ENCODE results near the gene GBE1.
"Not testable (repeated sequence)": the region's sequence is repeated elsewhere in the genome, so short reads cannot be mapped to it uniquely, and the experiment has no call there.

GBE1 gene

DNA sequence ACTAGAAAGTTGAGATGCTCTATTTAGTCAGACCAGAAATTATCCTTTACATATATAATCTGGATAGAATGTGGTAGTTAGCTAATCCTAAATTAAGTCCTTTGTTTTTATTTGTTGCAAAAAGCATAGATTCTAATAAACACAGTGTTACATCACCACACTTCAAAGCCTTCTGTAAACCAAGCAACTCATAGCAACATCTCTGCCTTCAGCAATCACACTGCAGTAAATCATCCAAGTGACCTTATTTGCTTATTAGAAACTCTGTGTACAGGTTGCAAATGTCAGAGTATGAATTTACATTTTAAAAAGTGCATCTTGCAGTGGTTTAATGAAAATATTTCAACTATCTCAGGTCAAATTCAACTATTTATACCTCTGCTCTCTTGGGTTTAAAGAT is 242.5 kb downstream of the GBE1 start:
- no peak for DNase-seq

DNA sequence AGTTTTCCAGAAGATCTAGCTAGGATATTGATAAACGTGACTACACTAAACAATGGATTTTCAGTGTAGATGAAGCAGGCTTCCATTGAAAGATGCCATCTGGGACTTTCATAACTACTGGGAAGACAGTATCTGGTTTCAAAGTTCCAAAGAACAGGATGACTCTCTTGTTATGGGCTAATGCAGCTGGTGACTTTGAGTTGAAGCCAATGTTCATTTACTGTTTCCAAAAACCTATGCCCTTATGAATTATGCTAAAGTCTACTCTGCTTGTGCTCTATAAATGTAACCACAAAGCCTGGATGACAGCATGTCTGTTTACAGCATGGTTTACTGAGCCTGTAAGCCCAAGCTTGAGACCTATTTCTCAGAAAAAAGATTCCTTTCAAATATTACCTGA is 245.4 kb downstream of the GBE1 start:
- DNase-seq, result no peak

GRCh38 chr3:81513591-81513990 is 247.9 kb downstream of the GBE1 start:
- DNase-seq, result no peak

DNA sequence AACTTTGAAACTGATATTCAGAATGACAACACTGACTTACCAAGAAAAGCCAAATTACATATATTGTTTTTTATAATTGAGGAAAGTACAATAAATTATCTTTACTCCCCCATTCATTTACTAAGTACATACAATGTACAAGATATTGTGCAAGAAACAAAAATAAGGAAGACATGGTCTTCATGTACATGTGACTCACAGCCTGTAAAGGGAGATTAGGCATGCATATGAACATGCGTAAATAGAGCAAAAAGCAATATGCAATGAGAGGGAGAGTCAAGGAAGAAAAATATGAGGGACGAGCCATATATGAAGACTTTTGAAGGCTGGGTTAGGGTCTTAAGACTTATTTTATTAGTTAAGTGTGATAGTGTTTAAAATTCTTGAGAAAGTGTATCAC is 258.4 kb downstream of the GBE1 start:
- DNase-seq, result no peak

- DNase-seq, result no peak
Observed at GRCh38 chr3:81502236-81502635, 259.2 kb downstream of the GBE1 start.

DNA sequence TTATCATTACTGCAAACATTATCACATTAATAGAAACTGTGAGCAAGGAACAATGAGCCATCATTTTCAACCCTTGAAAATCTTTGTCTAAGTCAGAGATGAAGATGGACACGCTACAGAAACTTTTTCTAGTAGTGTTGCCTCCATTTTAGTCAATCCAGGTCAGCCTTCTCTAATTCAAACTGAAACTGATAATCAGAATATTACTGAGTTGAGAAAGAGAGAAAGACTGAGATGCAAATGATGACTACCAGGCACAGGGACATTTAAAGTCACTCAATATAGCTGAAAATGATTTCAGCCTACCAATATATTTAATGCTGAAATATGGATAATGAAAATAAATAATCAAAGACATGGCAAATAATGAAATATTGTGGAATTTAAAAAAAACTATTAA is 261.4 kb downstream of the GBE1 start:
- no peak for DNase-seq

DNA sequence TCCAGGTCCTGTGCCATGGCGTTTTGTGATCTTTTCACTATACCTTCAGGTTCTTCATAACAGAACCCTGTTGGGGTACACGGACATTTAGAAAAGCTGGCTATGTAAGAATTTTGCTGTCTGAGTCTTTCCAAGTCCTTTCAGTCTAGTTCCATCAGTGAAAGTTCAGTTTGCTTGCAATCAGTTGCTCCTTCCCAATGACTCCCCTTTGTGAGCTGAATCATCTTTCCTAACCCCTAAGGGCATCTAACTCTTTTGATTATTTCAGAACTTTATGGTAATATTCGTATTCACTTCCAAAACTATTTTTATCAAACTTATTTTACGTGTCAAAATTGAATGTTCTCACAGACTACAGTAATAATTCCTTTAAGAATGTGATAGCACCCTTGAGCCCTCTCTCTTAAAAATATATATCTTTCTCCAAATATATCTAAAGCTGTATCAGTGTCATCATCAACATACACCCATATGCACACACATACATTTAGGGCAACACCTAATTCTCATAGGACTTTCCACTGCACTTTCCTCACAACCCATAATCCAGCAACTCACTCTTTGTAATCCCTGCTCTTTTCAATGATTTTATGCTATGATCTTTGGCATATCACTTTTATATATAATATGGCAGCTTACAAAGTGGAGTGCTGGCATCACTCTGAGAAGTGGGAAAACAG is 263.7 kb downstream of the GBE1 start:
- no peak for DNase-seq

DNA sequence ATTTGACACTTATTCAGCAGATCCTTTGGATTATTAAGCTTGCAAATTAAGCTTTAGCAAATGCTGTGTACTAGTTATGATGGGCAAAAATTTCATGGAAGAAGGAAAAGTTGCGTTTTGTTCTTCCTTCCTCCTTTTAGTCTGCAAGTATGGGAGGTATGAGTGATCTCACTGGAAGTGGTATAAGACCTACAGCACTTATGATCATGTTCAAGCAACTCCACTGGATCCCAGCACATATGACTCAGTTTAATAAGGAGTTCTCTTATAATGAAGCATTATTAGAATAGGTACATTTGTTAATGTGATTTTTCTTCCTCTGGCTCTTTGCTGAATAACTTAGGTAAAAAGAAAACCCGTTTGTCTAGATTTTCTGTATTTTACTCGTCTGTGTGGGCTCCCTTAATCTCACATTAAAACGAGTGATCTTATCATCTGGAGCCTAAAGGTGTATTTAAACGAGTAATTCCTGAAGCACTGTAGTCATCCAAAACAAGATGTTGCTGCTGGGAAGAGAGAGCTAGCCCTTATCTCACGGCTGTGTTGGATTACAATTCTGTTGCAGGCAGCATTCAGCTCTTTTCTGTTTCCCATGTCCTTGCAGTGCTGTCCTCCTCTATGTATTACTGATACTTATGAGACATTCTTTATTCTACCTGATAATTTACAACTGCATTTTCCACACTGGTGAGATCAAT is 264.9 kb downstream of the GBE1 start:
- DNase-seq, result no peak

GRCh38 chr3:81492471-81492870 is 269.0 kb downstream of the GBE1 start:
- not testable (repeated sequence) for DNase-seq

DNA sequence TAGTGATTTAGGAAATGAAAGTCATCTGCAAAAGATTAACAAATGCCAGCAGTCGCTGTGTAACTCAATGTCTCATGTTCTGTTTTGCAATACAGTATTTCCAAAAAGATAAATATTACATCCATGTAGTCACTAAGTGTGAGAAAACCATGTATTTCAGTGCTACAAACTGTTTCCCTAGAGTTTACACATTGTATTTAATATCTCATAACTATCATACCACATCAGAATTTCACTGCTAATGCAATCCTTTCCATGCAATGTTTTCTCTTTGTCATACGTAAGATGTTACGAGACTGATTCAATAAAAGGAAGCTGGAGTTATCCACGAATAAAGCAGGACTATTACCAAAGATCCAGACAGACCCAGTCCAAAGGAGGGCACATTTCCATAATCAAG is 269.4 kb downstream of the GBE1 start:
- DNase-seq, result peak; percentile 70

DNA sequence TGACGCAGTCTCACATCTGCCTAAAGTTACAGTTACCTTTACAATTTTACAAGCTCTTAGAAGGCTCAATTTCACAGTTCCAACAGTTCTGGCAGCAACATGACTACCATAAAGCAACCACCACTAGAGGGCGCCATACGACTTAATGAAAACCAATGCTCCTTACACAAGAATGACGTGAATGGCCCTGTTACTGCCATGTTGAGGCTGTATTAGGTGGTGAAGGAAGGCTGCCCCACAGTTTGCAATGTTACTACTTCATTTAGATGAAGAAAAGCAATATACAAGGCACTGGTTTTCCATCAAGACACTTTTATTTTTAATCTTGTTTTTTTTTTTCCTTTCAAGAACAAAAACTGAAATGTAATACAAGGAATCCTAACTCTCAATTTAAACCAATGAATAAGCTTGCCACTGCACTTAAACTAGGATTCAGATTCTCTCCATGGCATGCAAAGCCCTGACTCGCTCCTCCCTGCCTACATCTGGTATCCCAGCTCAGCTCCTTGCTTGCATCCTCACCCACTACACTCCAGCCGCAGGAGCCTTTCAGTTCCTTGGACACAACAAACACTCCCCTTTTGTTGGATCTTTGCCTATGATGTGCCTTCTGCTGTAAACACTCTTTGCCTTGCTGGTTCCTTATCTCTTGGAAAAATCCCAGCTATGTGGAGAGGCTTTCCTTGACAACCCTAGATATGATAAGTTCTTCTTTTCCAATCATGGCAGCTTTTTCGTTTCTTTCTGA is 270.7 kb downstream of the GBE1 start:
- peak; percentile 79 for DNase-seq

- peak; percentile 93 for DNase-seq
Observed at GRCh38 chr3:81485444-81485865, 276.0 kb downstream of the GBE1 start.

GRCh38 chr3:81484520-81484919 is 276.9 kb downstream of the GBE1 start:
- DNase-seq, result no peak

DNA sequence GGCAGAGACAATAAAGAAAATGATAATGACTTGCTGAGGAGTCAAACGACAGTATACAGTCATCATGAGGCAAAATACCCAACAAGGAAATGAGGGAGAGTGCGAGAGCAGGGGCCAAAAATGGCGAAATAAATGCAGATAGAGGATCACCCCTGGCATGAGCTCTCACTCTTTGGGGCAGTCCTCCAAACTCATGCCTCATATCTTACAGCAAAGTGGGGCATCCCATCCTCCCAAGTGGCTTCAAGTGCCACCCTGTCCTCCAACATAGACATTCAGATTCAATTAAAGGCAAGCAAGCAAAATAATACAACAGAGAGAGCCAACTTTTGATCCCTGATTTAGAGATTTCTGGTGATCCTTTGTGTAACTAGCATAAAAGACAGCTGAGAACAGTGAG is 278.4 kb downstream of the GBE1 start:
- DNase-seq, result no peak

DNA sequence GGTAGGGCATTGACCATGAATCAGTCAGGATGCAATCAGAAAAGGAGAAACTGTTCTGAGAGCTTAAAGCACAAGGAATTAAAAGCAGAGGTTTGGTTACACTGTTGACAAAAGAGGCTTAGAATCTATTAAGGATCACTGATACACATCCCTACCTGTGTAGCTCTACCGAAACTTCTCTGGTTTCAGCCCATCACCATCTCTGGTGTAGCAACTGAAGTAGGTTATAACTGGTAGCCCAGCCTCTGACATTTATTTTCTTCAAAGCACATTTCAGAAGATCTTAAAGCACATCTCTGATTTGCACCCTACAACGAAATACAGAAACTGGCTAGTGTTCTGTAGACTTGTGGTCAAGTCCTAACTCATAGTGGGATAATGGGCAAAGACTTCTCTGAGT is 283.7 kb downstream of the GBE1 start:
- no peak for DNase-seq

DNA sequence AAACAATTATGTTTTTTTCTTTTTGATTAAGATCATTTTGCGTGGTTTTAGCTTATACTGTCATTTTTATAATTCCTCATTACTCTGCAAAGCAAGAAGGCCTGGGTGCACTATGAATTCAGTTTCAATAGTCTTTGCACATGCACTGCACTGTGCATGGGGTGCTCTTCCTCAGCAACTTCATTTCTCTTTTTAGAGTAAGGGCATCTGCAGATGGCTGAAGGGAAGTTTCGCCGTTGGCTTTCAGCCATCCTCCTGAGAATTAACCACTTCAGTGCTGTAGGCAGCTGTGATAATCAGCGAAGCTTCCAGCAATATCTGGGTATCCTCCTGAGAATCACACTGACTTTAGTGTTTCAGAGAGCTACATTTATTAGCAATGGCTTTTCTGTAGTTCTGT is 284.8 kb downstream of the GBE1 start:
- no peak for DNase-seq

- DNase-seq, result no peak
Observed at GRCh38 chr3:81472600-81473362, 288.7 kb downstream of the GBE1 start.

DNA sequence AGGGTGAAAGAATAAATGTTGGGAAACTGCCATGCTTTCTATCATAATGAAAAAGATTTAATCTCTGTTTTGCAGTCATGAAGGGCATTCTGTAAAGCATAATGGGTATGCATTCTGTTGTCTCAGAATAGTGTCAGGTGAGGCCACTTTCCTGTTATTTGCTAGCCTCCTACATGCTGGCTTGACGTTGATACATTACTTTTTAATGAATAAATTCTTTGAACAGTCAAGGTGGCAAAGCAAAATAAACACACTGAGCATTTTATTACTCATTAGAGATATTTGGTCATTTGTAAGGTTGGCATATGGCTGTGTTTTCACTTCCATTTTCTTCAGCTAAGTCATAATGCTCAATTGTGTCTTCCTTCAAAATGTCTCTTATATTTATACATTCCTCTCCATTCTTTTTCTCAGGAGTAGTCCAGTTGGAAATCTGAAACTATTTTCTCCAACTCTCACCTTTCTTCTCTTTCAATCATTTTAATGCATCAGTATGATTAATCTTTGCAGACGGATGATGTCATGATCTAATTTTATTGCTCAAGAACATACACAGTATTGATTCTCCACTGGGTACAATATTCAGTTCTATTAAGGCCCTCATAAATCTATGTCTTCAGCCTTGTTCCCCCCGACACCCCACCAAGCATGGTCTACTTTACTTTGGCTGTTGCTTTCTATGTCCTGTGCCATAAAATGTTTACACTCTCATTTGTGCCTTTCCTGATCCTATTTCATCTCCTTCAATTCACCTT is 290.7 kb downstream of the GBE1 start:
- no peak for DNase-seq

- no peak for DNase-seq
Observed at GRCh38 chr3:81468391-81468790, 293.1 kb downstream of the GBE1 start.

- DNase-seq, result no peak
Observed at GRCh38 chr3:81466201-81466560, 295.3 kb downstream of the GBE1 start.

GRCh38 chr3:81465510-81466200 is 295.8 kb downstream of the GBE1 start:
- DNase-seq, result peak; percentile 20

DNA sequence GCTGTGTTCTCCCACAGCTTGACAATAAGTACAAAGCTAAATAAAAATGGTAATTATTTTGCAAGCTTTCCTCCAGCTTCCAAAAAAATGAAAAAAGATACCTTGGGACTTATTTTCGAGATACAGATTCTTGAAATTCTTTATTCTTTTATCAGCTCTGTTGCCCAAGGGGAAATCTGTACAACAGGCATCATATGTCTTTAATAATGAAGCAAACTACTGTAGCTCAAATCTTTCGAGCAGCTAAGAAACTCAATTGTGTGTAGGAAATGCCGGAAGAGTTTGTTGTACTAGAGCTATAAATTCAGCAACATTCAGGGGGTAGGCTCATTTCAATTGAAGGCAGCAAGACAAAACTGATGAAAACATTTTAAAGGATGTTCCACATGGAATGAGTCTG is 297.7 kb downstream of the GBE1 start:
- DNase-seq, result peak; percentile 67

All from fibroblast of skin of right biceps (primary cell).